DND-41 (cell line): ENCODE measurements around the gene FSIP2.

ENCODE experiments used
- CTCF ChIP-seq: IDR thresholded peaks from 2 replicates; pipeline ENCODE4 v1.5.1; 2012; ENCODE audit warnings: borderline replicate concordance, low read length, moderate library complexity, mild to moderate bottlenecking; ENCODE audit not compliant: poor library complexity, severe bottlenecking; ENCODE audit errors: extremely low read depth
- EZH2 ChIP-seq: IDR thresholded peaks from 3 replicates; pipeline ENCODE4 v1.6.1; 2012; ENCODE audit warnings: borderline replicate concordance, low read depth, mild to moderate bottlenecking, moderate library complexity, low read length, inconsistent platforms; ENCODE audit not compliant: severe bottlenecking

DNA sequence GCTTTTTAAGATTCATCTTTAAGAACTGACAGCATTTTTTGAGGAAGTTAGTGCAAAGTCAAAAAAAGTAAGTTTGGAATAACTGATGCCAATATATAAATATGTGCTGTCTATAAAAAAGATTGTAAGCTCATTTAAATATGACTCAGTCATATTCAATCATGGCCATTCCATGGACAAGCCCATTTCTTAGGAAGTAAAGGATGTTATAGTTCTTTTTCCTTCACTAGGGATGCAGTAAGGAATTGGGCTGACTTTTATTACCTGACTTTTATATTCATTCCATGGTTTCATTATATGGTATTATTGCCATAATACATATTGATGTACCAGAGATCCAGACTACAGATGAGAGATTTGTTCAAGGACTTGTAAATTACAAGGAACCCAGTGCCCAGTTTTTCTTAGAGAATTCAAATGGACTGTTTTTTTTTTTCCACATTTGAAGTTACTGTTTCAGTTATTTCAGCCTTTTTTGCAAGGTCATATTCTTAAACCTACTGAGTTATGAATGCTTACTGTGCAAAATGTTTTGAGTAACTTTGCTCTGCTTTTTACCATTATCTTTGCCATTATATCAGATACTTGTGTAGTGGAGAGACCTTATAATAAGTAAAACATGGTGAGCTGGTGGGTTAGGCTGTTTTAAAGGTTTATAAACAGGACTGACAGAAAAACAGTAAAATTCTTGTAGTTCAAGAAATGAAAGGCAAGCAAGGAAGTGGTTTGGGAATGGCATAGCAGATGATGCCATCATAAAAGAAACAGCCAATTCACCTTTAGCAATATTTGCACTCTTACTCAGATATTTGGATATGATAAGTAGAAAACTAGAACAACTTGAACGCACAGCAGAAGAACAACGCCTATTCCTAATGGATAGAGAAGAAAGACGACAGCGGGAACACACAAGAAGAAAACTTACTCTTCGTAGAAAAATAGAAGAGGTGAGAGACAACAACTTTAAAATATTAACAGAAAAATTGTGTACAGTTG is 7.6 kb downstream of the FSIP2 start:
- TF ChIP-seq CTCF (no peak), EZH2 (no peak)
